A549 (cell line): ENCODE measurements around the gene CLCF1. TPM values are rescaled to one million over a fixed set of nuclear protein-coding genes. Genes with fewer than 3 reads are reported as not detected.

ENCODE experiments used
- ATAC-seq, 2 experiments: fragments of 200-7000 bp in 1 of 2; fragments of >200 bp in 1 of 2; cut with Nextera tagmentation in 1 of 2; cut with Tn5 transposase in 1 of 2; 3 replicates each; pipeline versions ENCODE4 v1.8.0 to v1.9.1; 2018 to 2020; ENCODE audit warnings: mild to moderate bottlenecking in 1 of 2, moderate library complexity in 1 of 2
- CTCF ChIA-PET: fragments of 300-600 bp; sonication (Branson Sonifier 250); formaldehyde crosslinking; extraction: SDS; loops from one replicate; lab custom pipeline; 2021; ENCODE audit warnings: antibody characterized with exemption, inconsistent platforms; lab: Yijun Ruan, JAX
- POLR2A ChIA-PET: fragments of 350-600 bp; formaldehyde crosslinking; extraction: SDS; loops from one replicate; lab custom pipeline; 2021; ENCODE audit warnings: antibody characterized with exemption, inconsistent platforms; lab: Yijun Ruan, JAX
- DNase-seq, 2 experiments: peaks; one replicate each; pipeline versions ENCODE4 v3.0.0 to v3.0.0-alpha.2; 2011 to 2016; ENCODE audit warnings: low read depth in 1 of 2, low spot score in 1 of 2
- FAIRE-seq: peaks from 2 replicates; lab custom pipeline; 2011; peaks lifted over from hg19 to GRCh38; lab: Jason Lieb, UNC
- H3K27ac ChIP-seq, 2 experiments: fragments of >200 bp; sonication (Bioruptor Twin); formaldehyde crosslinking; 3 replicates each; pipeline ENCODE4 v1.5.1; 2016 to 2017
- H3K4me1 ChIP-seq: fragments of >200 bp; sonication (Bioruptor Twin); formaldehyde crosslinking; 3 replicates; pipeline ENCODE4 v1.6.1; 2016
- H3K4me2 ChIP-seq: fragments of >200 bp; sonication (Bioruptor Twin); formaldehyde crosslinking; 3 replicates; pipeline ENCODE4 v1.6.1; 2016
- H3K4me3 ChIP-seq: fragments of >200 bp; sonication (Bioruptor Twin); formaldehyde crosslinking; 3 replicates; pipeline ENCODE4 v1.5.1; 2016
- H3K9me3 ChIP-seq: fragments of >200 bp; sonication (Bioruptor Twin); formaldehyde crosslinking; 3 replicates; pipeline ENCODE4 v1.6.1; 2016
- CEBPB ChIP-seq, 2 experiments: fragments of >200 bp in 1 of 2; sonication (Bioruptor Twin) in 1 of 2; formaldehyde crosslinking in 1 of 2; IDR thresholded peaks; 2 replicates each; pipeline ENCODE4 v1.6.1; 2012 to 2016
- CHD4 ChIP-seq: fragments of 200-600 bp; sonication (generic); IDR thresholded peaks from 2 replicates; pipeline ENCODE4 v1.6.1; 2016; ENCODE audit warnings: antibody characterized with exemption, mild to moderate bottlenecking, borderline replicate concordance
- E2F6 ChIP-seq: IDR thresholded peaks from 2 replicates; pipeline ENCODE4 v1.6.1; 2012; ENCODE audit warnings: low read depth, borderline replicate concordance
- EHF ChIP-seq: fragments of 250-450 bp; sonication (Bioruptor Pico); IDR thresholded peaks from 2 replicates; pipeline ENCODE4 v1.5.0; 2020; ENCODE audit warnings: mild to moderate bottlenecking
- FOSL2 ChIP-seq, 2 experiments: fragments of 450-650 bp in 1 of 2; fragments of >200 bp in 1 of 2; sonication (Bioruptor Twin) in 1 of 2; formaldehyde crosslinking; IDR thresholded peaks; 2 replicates each; pipeline versions ENCODE4 v1.5.0 to v1.6.1; 2016 to 2020; ENCODE audit warnings: mild to moderate bottlenecking in 1 of 2, moderate library complexity in 1 of 2
- GATA3 ChIP-seq: IDR thresholded peaks from 2 replicates; pipeline ENCODE4 v1.6.1; 2012; ENCODE audit warnings: borderline replicate concordance
- HMGXB4 ChIP-seq: fragments of 250-450 bp; sonication (Bioruptor Pico); IDR thresholded peaks from 2 replicates; pipeline ENCODE4 v1.5.0; 2021; ENCODE audit warnings: mild to moderate bottlenecking, moderate library complexity, borderline replicate concordance
- HOXA7 ChIP-seq: fragments of 250-450 bp; sonication (Bioruptor Pico); IDR thresholded peaks from 2 replicates; pipeline ENCODE4 v1.5.0; 2020; ENCODE audit warnings: mild to moderate bottlenecking, moderate library complexity
- JUN ChIP-seq, 2 experiments: fragments of >200 bp; sonication (Bioruptor Twin); formaldehyde crosslinking; IDR thresholded peaks; 2 replicates in 1 of 2; 3 replicates in 1 of 2; pipeline ENCODE4 v1.6.1; 2016 to 2017
- KDM1A ChIP-seq: fragments of 200-600 bp; sonication (generic); IDR thresholded peaks from 2 replicates; pipeline ENCODE4 v1.6.1; 2016; ENCODE audit warnings: low read depth, mild to moderate bottlenecking
- KDM5A ChIP-seq: fragments of 200-600 bp; sonication (generic); IDR thresholded peaks from 2 replicates; pipeline ENCODE4 v1.6.1; 2016; ENCODE audit warnings: antibody characterized with exemption, mild to moderate bottlenecking
- MAFK ChIP-seq: fragments of 450-650 bp; IDR thresholded peaks from 2 replicates; pipeline ENCODE4 v1.6.1; 2014; ENCODE audit not compliant: partially characterized antibody
- MAX ChIP-seq: IDR thresholded peaks from 2 replicates; pipeline ENCODE4 v1.6.1; 2012
- MAZ ChIP-seq: fragments of 150-350 bp; IDR thresholded peaks from 2 replicates; pipeline ENCODE4 v1.6.1; 2014; ENCODE audit warnings: antibody characterized with exemption, low read depth, low read length, borderline replicate concordance
- NFE2L2 ChIP-seq: fragments of 150-350 bp; conservative IDR thresholded peaks from 2 replicates; pipeline ENCODE4 v1.6.1; 2014; ENCODE audit warnings: low read length
- NR3C1 ChIP-seq: fragments of >200 bp; sonication (Bioruptor Twin); formaldehyde crosslinking; IDR thresholded peaks from 3 replicates; pipeline ENCODE4 v1.6.1; 2017
- RAD21 ChIP-seq, 2 experiments: fragments of >200 bp in 1 of 2; sonication (Bioruptor Twin) in 1 of 2; formaldehyde crosslinking in 1 of 2; IDR thresholded peaks in 1 of 2; conservative IDR thresholded peaks in 1 of 2; 2 replicates in 1 of 2; 3 replicates in 1 of 2; pipeline ENCODE4 v1.6.1; 2012 to 2018; ENCODE audit warnings: inconsistent platforms in 1 of 2
- RARB ChIP-seq: fragments of 250-450 bp; sonication (Bioruptor Pico); IDR thresholded peaks from 2 replicates; pipeline ENCODE4 v1.8.0; 2021; ENCODE audit warnings: mild to moderate bottlenecking, moderate library complexity
- RFX5 ChIP-seq: fragments of 450-650 bp; IDR thresholded peaks from 2 replicates; pipeline ENCODE4 v1.7.1; 2014; ENCODE audit warnings: antibody characterized with exemption, mild to moderate bottlenecking, moderate library complexity
- SREBF2 ChIP-seq: fragments of 450-650 bp; IDR thresholded peaks from 2 replicates; pipeline ENCODE4 v1.6.1; 2014; ENCODE audit warnings: mild to moderate bottlenecking, moderate library complexity
- TFCP2L1 ChIP-seq: fragments of 250-450 bp; sonication (Bioruptor Pico); IDR thresholded peaks from 2 replicates; pipeline ENCODE4 v1.5.0; 2021; ENCODE audit warnings: mild to moderate bottlenecking
- ZC3H11A ChIP-seq: fragments of 450-650 bp; IDR thresholded peaks from 2 replicates; pipeline ENCODE4 v1.6.1; 2014; ENCODE audit warnings: antibody characterized with exemption, mild to moderate bottlenecking
- ZSCAN20 ChIP-seq: fragments of 250-450 bp; sonication (Bioruptor Pico); IDR thresholded peaks from 2 replicates; pipeline ENCODE4 v1.8.0; 2022; ENCODE audit warnings: mild to moderate bottlenecking, moderate library complexity
- WGBS: methylation state at CpG from one replicate; pipeline ENCODE4 v1.1.6; 2017; ENCODE audit errors: missing lambda C conversion rate; 5-methylcytosine and 5-hydroxymethylcytosine counted together
- polyA plus RNA-seq, 4 experiments: library from polyadenylated mRNA; depleted of rRNA in 3 of 4; stranded (reverse); fragments of >200 nt; fragmentation: RNase III in 1 of 4; extraction: RNeasy Plus Mini Kit Qiagen cat#74134 plus additional on column Dnase treatment in 1 of 4; gene quantifications; 2 replicates in 3 of 4; 3 replicates in 1 of 4; pipeline ENCODE4 v1.2.3, GENCODE V29; 2011 to 2017
- TF ChIP-seq, protein P1 (sequence below): fragments of >200 bp; sonication (Bioruptor Twin); formaldehyde crosslinking; IDR thresholded peaks from 3 replicates; pipeline ENCODE4 v1.5.1; 2016

CLCF1 gene
- polyA plus RNA-seq, 2 of the 4 experiments (the other 2 are of a cell fraction) = 23.9 to 31.0 TPM

- TF ChIP-seq MAX = peak; percentile 63
- TF ChIP-seq RAD21 (conservative IDR thresholded peaks at IDR 0.05 in 1 of 2, IDR thresholded peaks at IDR 0.05 in 1 of 2) = peak; percentile 88
- TF ChIP-seq NR3C1 = no peak
- no peak for TF ChIP-seq TFCP2L1 (CRISPR knock-in tag)
- peak; percentile 24; the same call in 1 of the 2 replicates for TF ChIP-seq RARB (CRISPR knock-in tag)
- TF ChIP-seq KDM5A = no peak
- no peak for TF ChIP-seq MAZ
- no peak for TF ChIP-seq SREBF2
- no peak for TF ChIP-seq HMGXB4
- TF ChIP-seq E2F6 = peak; percentile 47; the same call in 1 of the 2 replicates
- no peak for TF ChIP-seq ZSCAN20 (CRISPR knock-in tag)
- TF ChIP-seq KDM1A = no peak
- no peak for TF ChIP-seq MAFK
- TF ChIP-seq JUN (IDR thresholded peaks at IDR 0.05) = peak; percentile 72 to 84
- TF ChIP-seq NFE2L2 = no peak
- TF ChIP-seq, protein P1, sequence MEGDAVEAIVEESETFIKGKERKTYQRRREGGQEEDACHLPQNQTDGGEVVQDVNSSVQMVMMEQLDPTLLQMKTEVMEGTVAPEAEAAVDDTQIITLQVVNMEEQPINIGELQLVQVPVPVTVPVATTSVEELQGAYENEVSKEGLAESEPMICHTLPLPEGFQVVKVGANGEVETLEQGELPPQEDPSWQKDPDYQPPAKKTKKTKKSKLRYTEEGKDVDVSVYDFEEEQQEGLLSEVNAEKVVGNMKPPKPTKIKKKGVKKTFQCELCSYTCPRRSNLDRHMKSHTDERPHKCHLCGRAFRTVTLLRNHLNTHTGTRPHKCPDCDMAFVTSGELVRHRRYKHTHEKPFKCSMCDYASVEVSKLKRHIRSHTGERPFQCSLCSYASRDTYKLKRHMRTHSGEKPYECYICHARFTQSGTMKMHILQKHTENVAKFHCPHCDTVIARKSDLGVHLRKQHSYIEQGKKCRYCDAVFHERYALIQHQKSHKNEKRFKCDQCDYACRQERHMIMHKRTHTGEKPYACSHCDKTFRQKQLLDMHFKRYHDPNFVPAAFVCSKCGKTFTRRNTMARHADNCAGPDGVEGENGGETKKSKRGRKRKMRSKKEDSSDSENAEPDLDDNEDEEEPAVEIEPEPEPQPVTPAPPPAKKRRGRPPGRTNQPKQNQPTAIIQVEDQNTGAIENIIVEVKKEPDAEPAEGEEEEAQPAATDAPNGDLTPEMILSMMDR = peak; percentile 96
- peak; percentile 89 for TF ChIP-seq FOSL2 (IDR thresholded peaks at IDR 0.05)
- peak; percentile 99 for TF ChIP-seq FOSL2 (CRISPR knock-in tag; IDR thresholded peaks at IDR 0.05)
- TF ChIP-seq RFX5 = 0 out of 2 replicates have a peak, but pooled peaks have one; percentile 34
- peak; percentile 79; the same call in 1 of the 2 replicates for TF ChIP-seq EHF
- peak; percentile 70 for TF ChIP-seq GATA3
- TF ChIP-seq HOXA7 (CRISPR knock-in tag) = no peak
- peak; percentile 85 to 95; a peak in 3 of 4 replicates for TF ChIP-seq CEBPB (IDR thresholded peaks at IDR 0.05)
Observed at GRCh38 chr11:67345920-67346819, 27.2 kb downstream of the CLCF1 start (continued).

GRCh38 chr11:67345247-67345919 lies 28.0 kb downstream of the CLCF1 start:
- TF ChIP-seq KDM5A (no peak), ZC3H11A (0 out of 2 replicates have a peak, but pooled peaks have one; percentile 9), CHD4 (no peak)
- Histone ChIP-seq H3K4me1 (peaks cover 55% of the 10 kb centered on the region), H3K4me3 (no peak overlapping the region), H3K9me3 (0 out of 3 replicates have a peak, but pooled peaks cover 4% of the 10 kb centered on the region), H3K27ac (peak overlapping the region; percentile 65 to 82), H3K4me2 (peak overlapping the region; percentile 49)
- 73% methylated on average over 8 of the region's 8 CpGs for WGBS
- FAIRE-seq (no peak), DNase-seq (no peak), ATAC-seq (peak; percentile 47; a peak in 5 of 6 replicates)
- POLR2A ChIA-PET = interaction anchor here (0.8 to 2.2 kb wide), 9 partner anchors 10 to 287 kb away, joined by 3 to 37 read pairs (median 5); partner anchors contain the start of genes CLCF1 and RAD9A
- CTCF ChIA-PET = interaction anchor here (0.6 to 8.6 kb wide), 37 partner anchors 8 to 339 kb away, joined by 3 to 212 read pairs (median 4); partner anchors contain the start of genes AIP, CDK2AP2, POLD4 and PPP1CA
